Measurements from ENCODE around the gene ORM2.
"Not testable (repeated sequence)": the region's sequence is repeated elsewhere in the genome, so short reads cannot be mapped to it uniquely, and the experiment has no call there.

The ORM2 gene

GRCh38 chr9:114329625-114330022 lies at the start of gene ORM2:
Gene ORM2 (plus strand): TSS chr9:114329869. CDS start chr9:114329905, 36 bp downstream.
- DNase-seq: not testable (repeated sequence)

GRCh38 chr9:114280636-114281472 lies 48.8 kb upstream of the ORM2 start:
- DNase-seq: no peak

GRCh38 chr9:114281473-114282103 lies 48.1 kb upstream of the ORM2 start:
- DNase-seq: no peak

GRCh38 chr9:114282104-114282485 lies 47.6 kb upstream of the ORM2 start:
- DNase-seq: no peak

GRCh38 chr9:114282507-114282906 lies 47.2 kb upstream of the ORM2 start:
- DNase-seq: no peak

- no peak for DNase-seq
These were observed 46.7 kb upstream of the ORM2 start for GRCh38 chr9:114282926-114283325.

GRCh38 chr9:114283551-114284111 lies 46.0 kb upstream of the ORM2 start:
- no peak for DNase-seq

- no peak for DNase-seq
These were observed 45.2 kb upstream of the ORM2 start for GRCh38 chr9:114284316-114285060.

- no peak for DNase-seq
These were observed 44.4 kb upstream of the ORM2 start for GRCh38 chr9:114285166-114285867.

- DNase-seq: no peak
These were observed 43.5 kb upstream of the ORM2 start for GRCh38 chr9:114286146-114286679.

- no peak for DNase-seq
These were observed 42.5 kb upstream of the ORM2 start for GRCh38 chr9:114287001-114287762.

GRCh38 chr9:114287763-114288192 lies 41.9 kb upstream of the ORM2 start:
- no peak for DNase-seq

- DNase-seq: no peak
These were observed 41.2 kb upstream of the ORM2 start for GRCh38 chr9:114288193-114289091.

- no peak for DNase-seq
These were observed 40.6 kb upstream of the ORM2 start for GRCh38 chr9:114289106-114289505.

- no peak for DNase-seq
These were observed 39.8 kb upstream of the ORM2 start for GRCh38 chr9:114289571-114290481.

- DNase-seq: no peak
These were observed 39.1 kb upstream of the ORM2 start for GRCh38 chr9:114290561-114290986.

GRCh38 chr9:114291064-114291474 lies 38.6 kb upstream of the ORM2 start:
- peak; percentile 69 for DNase-seq

- no peak for DNase-seq
These were observed 37.6 kb upstream of the ORM2 start for GRCh38 chr9:114291886-114292590.

- no peak for DNase-seq
These were observed 35.0 kb upstream of the ORM2 start for GRCh38 chr9:114294664-114295063.

All from activated CD4-positive, alpha-beta T cell treated with anti-CD3 and anti-CD28 coated beads, Interleukin-2, amount 50 U/mL, for 1 hour (primary cell).